NAMALWA (cell line): ENCODE measurements around the gene TBC1D22A.
"Not testable (repeated sequence)": the region's sequence is repeated elsewhere in the genome, so short reads cannot be mapped to it uniquely, and the experiment has no call there.

Source experiments
- DNase-seq: peaks from one replicate; pipeline ENCODE4 v3.0.0-alpha.2; 2015; ENCODE audit warnings: low spot score

TBC1D22A gene

DNA sequence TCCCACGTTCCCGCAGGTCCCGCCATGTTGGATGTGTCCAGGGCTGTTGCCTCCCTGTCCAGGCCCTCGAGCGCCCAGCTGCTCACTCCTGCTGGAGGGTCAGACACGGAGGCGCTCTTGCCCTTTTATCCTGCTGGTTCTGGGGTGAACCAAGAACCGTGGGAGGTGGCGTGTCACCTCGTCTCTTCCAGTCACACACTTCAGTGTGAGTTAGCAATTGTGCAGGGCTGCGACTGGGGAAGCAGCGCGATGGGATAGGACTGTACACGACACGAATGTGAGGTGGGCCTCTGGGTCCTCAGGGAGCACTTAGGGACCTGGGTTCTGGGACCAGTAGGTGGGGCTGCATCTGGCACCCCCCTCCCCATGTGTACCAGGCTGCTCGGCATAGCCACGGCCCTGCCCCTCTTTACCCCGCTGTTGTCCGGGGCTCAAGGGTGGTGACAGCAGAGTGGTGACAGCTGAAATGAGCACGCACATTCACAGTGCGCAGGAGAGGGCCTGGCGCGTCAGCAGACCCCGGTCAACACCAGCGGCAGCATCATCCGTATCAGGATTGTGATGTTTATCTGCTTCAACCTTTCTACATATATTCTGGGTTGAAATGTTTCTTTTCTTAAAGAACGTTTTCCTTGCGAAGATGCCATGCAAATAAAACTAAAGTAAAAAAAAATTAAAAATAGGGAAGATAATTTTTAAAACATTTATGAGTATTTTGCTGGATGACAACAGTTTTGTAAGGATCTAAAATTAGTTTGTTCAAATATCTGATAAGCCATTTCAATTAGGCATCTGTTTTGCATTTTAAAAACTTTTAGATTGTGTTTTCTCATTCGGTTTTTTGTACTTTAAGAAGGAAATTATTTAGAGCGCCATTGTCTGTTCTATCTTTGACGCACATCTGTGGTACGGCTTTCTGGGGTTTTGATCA, 210.7 kb downstream of the TBC1D22A start:
- no peak for DNase-seq

DNA sequence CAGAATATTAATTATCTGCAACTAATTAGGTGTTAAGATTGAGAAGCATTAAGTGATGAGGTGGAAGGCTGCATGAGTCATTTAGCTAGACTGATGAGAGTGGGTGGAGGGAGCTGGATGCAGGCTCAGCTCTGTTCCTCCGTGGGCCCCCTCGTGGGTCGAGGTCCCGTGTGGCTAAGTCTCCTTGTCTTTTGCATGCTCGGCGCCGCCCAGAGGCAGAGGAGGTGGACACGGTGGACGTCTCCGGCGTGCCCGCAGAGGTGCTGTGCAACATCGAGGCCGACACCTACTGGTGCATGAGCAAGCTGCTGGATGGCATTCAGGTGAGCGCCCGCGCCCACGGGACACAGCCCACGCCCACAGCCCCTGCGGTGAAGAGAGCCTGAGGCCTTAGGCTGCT, 211.6 kb downstream of the TBC1D22A start:
- no peak for DNase-seq

DNA sequence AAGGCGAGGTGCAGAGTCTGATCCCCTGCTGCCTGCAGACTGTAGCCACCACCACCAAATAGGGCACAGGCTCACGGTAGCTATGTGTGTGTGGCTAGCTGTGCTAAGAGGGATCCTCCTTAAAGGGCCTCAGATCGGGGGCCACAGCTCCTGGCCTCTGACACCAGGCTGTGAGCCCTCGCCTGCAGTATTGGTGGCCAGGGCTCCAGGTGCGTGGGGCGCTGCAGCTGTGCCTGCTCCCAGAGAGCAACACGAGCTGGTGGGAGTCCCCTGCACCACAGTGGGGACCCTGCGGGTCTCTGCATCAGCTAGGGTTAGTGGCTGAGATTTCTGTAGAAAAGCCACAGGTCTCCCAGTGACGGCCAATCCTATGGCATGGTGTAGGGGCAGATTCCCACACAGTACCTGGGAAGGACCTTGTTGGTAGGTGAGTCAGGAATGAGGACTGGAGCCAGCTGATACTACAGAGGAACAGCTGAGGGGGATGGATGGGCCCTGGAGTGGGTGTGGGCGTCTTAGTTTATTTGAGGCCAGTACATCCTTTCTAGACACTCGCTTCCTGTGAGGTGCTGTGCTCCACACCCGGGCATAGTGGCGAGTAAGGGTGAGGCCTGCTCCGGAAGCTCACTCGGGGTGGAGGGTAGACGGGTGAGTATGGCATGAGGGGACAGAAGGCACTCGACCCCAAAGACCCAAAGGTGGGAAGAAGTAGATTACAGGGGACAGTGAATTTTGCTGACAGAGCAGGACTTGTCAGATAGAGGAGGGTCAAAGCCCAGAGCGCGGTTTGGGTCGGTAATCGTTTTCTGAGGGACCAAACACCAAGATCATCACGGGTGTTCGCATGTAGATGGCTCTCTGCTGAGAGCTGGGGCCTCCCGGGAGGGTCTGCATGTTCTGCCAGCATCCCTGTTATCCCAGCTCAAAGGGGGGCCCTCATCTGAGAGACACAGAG, 212.5 kb downstream of the TBC1D22A start:
- no peak for DNase-seq

DNA sequence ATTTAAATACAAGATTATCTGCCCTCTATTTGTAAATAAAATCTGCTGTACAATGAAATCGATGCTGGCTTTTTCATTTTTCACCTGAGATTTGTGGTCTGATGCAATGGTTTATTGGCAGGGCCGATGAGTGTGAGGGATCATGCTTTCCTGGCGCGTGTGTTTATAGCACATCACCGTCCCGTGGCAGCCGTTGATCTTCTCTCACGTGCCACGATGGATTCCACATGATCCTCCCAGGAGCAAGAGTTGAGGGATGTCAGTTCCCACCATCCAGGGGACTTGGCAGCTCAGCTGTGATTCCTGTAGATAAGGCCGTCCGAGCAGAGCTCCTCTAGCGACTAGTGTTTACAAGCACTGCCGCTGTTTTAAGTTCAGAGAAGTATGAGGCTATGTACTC, 213.7 kb downstream of the TBC1D22A start:
- no peak for DNase-seq

DNA sequence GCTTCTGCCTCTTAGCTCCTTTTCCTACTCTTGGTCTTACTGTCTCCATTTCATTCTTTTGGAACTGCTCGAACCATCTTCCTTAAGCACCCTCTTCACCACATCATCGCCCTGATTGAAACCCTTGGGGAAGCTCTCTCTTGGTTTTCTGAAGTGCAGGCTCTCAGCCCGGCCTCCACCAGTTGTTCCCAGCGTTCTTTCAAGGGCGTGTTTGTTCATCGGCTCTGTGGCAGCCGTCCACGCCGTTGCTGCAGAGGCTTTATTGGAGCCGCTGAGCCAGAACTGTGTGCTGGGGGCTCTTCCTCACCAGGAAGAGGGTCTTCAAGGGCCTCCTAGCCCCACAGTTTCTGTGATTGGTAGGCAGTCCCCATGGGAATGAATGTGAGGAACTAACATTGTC, 214.1 kb downstream of the TBC1D22A start:
- DNase-seq: no peak

DNA sequence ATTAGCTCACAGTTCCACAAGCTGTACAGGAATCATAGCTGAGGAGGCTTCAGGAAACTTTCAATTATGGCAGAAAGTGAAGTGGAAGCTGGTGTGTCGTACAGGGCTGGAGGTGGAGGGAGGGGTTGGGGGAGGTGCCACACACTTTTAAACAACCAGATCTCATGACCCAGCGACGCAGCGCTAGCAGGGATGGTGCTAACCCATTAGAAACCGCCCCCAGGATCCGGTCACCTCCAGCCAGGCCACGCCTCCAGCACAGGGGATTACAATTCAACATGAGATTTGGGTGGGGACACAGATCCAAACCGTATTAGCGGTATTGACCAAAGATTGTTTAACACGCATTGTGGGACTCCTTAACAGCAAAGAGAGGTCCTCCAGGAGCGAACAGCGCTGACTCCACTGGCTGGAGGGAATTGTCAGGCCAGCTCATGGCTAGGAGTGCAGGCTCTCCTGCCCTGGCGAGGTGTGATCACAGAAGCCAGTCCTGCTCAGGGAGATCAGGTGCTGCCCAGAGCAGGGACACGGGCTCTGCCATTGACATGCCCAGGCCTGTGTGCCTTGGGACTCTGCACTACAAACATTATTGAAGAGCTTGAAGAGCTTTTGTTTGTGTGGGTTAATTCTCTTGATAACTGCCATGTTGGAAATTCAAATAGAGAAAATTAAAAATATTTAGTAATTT, 215.3 kb downstream of the TBC1D22A start:
- no peak for DNase-seq

DNA sequence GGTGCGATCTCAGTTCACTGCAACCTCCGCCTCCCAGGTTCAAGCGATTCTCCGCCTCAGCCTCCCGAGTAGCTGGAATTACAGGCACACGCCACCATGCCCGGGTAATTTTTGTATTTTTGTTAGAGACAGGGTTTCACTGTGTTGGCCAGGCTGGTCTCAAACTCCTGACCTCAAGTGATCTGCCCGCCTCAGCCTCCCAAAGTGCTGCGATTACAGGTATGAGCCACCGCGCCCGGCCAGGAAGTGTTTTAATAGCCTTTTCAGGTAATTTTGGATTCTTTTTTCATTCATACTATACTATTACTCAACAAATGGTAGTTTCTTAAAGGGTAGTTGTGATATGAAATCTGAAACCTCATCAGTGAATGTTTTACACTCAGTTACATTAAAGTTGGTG, 216.2 kb downstream of the TBC1D22A start:
- DNase-seq: not testable (repeated sequence)

DNA sequence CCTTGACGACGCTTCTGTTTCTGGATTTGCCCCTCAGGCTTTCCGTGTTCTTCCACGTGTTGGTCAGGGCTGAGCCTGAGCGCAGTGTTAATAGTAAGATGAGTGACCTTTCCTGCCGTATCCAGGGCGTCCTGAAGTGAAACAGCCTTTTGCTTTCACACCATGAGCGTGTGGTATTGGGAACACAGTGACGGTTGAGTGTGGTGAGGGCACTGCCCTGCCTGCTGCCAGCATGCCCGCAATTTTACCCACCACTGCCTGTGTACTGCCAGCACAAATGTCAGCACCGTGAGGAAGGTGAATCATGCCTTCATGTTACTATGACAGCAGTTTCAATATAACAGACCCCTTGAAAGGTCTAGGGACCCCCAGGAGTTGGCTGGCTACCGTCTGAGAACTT, 217.1 kb downstream of the TBC1D22A start:
- no peak for DNase-seq

DNA sequence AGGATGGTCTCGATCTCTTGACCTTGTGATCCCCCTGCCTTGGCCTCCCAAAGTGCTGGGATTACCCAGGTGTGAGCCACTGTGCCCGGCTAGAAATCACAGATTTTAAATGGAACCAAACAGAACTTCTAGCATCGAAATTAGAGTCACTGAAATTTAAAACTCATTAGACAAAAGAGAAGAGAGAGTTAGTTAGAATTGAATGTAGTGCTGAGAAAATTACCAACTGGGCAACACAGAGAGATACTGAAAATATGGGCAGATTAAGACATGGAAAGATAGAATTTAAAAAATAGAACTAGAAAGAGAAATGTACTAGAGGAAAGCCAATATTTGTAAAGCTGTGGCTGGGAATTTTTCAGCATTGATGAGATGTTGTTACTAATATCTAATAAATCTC, 217.9 kb downstream of the TBC1D22A start:
- DNase-seq: no peak

DNA sequence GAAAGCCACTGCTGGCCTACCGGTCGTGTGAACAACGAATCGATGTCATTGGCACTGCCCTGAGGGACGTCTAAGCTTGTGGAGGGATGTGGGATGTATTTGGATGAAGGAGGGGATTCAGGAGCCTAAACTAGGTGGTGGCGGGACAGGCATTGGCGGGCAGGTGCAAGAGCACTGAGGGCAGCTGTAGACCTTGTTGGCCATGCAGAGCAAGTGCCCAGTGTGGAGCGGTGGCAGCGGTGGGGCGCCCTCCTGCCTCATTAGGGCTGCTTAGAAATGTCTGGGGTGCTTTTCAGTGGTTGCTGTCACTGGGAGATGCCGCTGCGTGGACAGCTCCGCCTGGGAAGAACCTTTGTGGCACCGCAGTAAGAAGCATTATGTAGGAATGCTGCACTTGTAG, 220.2 kb downstream of the TBC1D22A start:
- DNase-seq: no peak

DNA sequence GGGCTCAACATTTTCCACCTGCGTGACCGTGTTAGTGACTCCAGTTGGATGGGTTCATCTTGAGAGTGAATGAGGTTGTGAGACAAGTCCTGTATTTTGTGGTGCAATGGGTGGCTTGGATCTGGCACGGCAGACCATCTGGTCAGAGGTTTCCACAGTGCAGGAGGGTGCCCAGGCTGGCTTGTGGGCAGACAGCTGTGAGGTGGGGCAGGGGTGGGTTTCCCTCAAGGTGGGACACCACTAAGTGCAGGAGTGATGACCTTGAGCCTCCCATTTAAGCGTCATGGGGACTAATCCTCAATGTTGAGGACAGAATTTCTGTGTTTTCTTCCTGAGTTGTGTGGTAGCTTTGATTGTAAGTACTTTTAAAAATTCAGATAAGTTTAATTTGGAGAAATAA, 220.6 kb downstream of the TBC1D22A start:
- DNase-seq: no peak

DNA sequence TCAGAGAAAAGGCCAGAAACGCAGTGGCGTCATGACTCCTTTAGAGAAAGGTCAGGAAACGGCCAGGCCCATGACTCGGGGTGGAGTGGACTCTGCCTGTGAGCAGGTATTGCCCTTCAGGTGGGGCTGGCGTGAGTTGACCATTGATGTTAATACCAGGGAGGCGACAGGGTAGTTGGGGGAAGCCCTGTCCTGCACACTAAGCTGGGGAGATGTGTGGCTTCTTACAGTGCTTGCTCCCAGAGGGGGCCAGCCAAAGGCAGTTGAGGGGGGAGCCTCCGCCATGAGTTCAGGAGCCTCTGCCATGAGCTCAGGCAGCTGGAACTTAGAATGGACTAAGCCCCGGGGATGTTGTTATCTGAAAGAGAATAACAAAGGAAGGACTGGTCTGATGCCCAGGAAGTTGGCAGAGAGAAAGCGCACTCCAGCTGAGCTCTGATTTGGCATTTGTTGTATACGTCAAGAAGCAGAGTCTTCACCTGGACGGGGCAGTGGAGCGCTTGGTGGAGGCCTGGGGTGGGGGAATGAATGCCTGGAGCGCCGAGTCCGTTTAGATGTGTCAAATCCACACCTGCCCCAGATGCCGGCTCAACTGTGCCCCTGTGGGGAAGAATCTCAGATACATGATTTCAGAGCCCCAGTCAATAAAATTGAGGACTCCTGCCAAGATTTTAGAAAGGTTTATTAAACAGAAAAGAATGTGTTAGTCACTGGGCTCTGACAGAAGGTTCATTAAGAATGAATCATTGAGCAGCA, 222.5 kb downstream of the TBC1D22A start:
- no peak for DNase-seq

DNA sequence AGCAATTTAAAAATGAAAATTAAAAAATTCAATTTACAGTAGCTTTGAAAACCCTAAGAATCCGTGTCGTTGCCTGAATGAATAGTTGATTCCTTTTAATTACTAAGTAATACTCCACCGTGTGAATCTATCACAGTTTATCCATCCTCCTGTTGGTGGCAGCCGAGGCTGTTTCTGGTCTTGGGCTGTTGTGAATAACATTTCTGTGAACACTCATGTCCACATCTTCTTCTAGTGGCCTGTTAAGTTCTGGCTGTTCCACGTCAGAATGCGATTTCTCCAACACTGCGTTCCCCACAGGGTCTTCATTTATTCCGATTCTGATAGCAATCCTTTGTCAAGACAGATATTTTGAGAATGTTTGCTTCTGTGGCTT, 223.0 kb downstream of the TBC1D22A start:
- DNase-seq: no peak

DNA sequence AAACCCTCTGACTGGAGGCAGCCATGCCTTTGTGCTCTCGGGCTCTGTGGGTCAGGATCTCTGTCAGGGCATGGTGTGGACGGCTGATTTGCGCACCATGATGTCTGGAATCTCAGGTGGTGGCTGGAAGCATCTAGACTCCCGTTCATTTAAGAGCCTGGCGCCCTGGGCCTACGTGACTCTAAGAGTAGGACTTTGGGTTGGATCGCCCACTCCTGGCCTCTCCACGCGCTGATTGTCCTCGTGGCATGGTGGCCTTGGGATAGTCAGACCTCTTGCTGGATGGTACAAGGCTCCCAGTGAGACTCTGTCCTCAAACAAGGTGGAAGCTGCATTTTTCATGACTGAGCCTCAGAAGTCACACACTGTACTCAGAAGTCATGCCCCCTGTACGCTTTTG, 224.3 kb downstream of the TBC1D22A start:
- DNase-seq: no peak

DNA sequence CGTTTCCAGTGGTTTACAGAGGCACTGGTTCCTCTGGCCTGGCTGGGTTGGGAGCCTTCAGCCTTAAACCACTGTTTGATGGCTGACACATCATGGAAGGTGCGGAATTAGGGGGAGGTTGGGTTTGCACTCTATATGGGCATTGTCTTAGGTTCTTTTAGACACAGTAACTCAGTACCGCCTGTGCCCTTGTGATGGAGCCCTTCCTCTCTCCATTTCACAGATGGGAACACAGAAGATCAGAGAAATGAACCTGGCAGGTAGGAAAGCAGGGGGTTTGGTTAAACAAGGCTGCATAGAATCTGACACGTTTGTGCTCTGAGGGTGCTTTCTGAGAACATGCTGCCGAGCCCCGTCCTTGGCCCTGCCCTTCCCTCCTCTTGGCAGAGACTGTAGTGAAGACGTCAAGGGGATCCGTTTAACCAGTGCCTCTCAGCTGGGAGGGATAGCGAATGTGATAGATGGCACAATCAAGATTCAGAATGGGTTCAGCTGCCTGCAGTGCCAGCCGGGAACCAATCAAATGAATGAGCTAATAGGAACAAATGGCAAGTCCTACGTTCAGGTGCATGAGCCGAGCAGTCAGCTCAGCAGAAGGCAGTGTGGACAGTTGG, 228.6 kb downstream of the TBC1D22A start:
- no peak for DNase-seq

DNA sequence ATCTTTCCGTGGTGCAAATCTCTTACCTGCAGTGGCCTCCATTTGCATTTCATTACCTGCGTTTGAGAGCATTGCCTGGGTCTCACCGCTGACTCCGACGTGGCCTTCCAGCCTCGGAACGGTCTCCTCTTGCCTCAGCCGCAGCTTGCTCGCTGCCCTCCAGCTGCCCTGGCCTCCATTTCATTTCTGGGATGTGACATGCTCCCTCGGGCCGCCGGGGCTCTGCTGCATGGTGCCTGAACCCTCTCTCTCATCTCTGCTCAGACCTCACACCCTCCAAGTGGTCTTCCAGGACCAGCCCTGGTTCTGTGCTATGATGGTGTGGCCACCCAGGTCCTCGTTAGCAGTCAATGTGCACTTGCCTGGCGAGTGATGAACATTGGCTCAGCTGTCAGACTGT, 229.2 kb downstream of the TBC1D22A start:
- DNase-seq: no peak

DNA sequence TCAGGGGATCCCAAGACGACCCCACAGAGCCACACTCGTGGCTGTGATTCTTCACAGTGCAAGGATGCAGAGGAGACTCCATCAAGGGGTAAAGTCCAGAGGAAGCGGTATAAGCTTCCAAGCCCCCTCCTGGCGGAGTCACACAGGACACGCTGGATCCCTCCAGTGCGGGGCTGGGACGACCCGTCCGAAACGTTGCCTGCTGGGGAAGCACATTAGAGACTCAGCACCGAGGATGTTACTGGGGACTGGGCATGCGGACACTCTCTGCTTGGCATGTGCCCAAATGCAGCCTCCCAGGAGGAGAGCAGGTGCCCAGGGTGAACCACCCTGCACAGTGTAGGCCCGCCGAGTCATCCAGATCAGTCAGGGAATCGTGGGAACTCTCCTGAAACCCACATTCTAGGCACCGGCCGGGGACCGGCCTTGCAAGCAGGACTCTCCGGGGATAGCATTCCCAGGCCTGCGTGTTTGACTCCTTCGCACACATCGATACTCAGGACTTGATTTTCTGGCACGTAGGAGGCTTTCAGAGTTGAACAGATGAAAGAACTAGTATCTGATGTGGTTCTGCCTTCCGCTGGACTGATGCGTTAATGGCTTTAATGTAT, 229.8 kb downstream of the TBC1D22A start:
- no peak for DNase-seq

DNA sequence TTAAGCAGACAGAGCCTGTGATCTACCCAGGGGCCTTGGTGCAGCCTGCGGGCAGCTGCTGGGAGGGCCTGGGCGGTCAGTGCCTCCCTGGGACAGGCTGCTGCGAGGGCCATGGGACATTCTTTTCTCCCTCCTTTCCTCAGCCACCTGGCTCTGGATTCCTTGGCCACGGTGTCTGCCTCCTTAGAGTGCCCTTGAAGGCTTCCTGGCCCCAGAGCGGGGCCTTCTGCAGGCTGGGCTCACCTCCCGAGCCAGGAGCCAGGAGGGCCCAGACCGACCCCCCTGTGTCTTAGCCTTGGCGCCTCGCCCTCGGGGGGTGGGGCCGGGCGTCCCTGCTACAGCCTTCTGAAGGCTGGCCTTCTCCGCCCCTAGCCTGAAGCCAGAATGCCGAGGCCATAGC, 231.2 kb downstream of the TBC1D22A start:
- DNase-seq: no peak

DNA sequence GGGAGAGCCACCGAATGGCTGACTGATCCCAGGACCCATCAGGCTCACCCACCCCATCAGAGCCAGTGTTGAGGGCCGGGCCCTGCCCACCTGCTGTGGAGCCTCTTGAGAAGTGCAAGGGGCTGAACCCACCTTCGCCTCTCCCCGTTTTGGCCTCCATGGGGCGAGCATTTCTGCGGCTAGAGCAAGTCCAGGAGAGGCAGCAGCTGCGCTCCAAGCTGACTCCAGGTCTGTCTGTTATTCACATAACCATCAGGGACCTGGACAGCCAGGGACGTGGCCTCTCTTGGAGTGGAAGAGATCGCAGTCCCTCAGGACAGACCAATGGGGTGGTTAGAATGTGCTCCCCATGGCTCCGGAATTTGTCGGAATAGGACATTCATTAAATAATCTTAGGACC, 231.8 kb downstream of the TBC1D22A start:
- no peak for DNase-seq

DNA sequence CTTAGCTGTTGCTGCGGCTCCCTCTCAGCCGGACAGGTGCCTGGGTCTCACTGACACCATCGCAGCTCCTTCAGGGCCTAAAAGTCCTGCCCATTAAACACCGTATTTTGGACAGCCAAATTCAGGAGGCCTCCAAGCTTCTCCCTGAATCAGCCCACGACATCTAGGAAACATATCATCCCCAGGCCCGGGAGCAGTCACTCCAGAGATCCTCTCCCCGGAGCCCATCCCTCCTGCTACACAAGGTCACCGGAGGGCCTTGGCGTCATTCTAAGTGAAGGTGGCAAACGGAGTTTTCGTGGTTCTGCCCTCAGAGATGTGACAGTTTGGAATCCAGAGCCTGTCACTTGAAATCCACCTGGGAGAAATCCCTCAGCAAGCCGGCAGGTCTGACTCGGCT, 232.5 kb downstream of the TBC1D22A start:
- no peak for DNase-seq
